ENCODE data around the gene HBG1. TPM values are rescaled to one million over a fixed set of nuclear protein-coding genes. Genes with fewer than 3 reads are reported as not detected.

HBG1 gene
- not detected for total RNA-seq

GRCh38 chr11:5249807-5250396 lies at the start of gene HBG1:
TSS of gene HBG1 (minus strand) at chr11:5249857. CDS start at chr11:5249804, 53 bp downstream.

GRCh38 chr11:5269715-5270147 lies 20.1 kb upstream of the HBG1 start, which contains the start of gene HBE1:
TSS of gene HBE1 (minus strand) at chr11:5269945. CDS start at chr11:5269890, 55 bp downstream.

GRCh38 chr11:5254646-5255413 lies 5.2 kb upstream of the HBG1 start, which contains the start of gene HBG2:
TSS of gene HBG2 (minus strand) at chr11:5254781. CDS start at chr11:5254728, 53 bp downstream.

GRCh38 chr11:5234381-5234834 lies 15.2 kb downstream of the HBG1 start, which contains the start of gene HBD:
TSS of gene HBD (minus strand) at chr11:5234483. CDS start at chr11:5234433, 50 bp downstream.

GRCh38 chr11:5226732-5227310 lies 22.8 kb downstream of the HBG1 start, which contains the start of gene HBB:
TSS of gene HBB (minus strand) at chr11:5227071. CDS start at chr11:5227021, 50 bp downstream.

GRCh38 chr11:5200582-5200981 lies 49.1 kb downstream of the HBG1 start, which contains the start of gene OR51V1:
TSS of gene OR51V1 (minus strand) at chr11:5200682. CDS start at chr11:5200682, 0 bp downstream.

Other genes starting within 250 kb of the HBG1 start
- gene OR52J3, start 203.3 kb downstream of the HBG1 start, total RNA-seq = not detected
- gene OR52E2, start 190.2 kb downstream of the HBG1 start, total RNA-seq = not detected
- gene OR52E1, start 180.3 kb downstream of the HBG1 start, total RNA-seq = not detected
- gene OR52A5, start 111.5 kb downstream of the HBG1 start, total RNA-seq = not detected
- gene OR52A1, start 95.1 kb downstream of the HBG1 start, total RNA-seq = not detected
- gene OR51V1, start 49.2 kb downstream of the HBG1 start, total RNA-seq = not detected
- not detected for gene HBB, start 22.8 kb downstream of the HBG1 start, total RNA-seq
- not detected for gene HBD, start 15.4 kb downstream of the HBG1 start, total RNA-seq
- gene HBG2, start 4.9 kb upstream of the HBG1 start, total RNA-seq = not detected
- gene HBE1, start 20.1 kb upstream of the HBG1 start, total RNA-seq = not detected
- gene OR51B4, start 52.1 kb upstream of the HBG1 start, total RNA-seq = not detected
- under 1 TPM in 1 of 2 donors, not detected in 1; 0.34 TPM for gene OR51B2, start 74.4 kb upstream of the HBG1 start, total RNA-seq
- gene OR51B5, start 93.7 kb upstream of the HBG1 start, total RNA-seq = not detected
- not detected for gene OR51B6, start 101.7 kb upstream of the HBG1 start, total RNA-seq
- gene OR51M1, start 134.0 kb upstream of the HBG1 start, total RNA-seq = not detected
- gene OR51Q1, start 172.3 kb upstream of the HBG1 start, total RNA-seq = not detected
- gene OR51I1, start 191.7 kb upstream of the HBG1 start, total RNA-seq = under 1 TPM in 1 of 2 donors, not detected in 1; 0.34 TPM
- gene OR51I2, start 199.5 kb upstream of the HBG1 start, total RNA-seq = not detected
- gene OR52D1, start 238.8 kb upstream of the HBG1 start, total RNA-seq = not detected

All from melanocyte of skin (primary cell).